Measurements from ENCODE around the gene SMC5. TPM values are rescaled to one million over a fixed set of nuclear protein-coding genes. Genes with fewer than 3 reads are reported as not detected.

Gene SMC5
- total RNA-seq, 4 donors from 2014 or later, result 16.2 to 250 (median 20.5) TPM

GRCh38 chr9:70255486-70255885 lies 3.3 kb upstream of the SMC5 start:
- Histone ChIP-seq H3K4me3 (no peak overlapping the region), H3K4me1 (peaks cover 18% of the 10 kb centered on the region in 2 donors), H3K27me3 (no peaks in the 10 kb centered on the region), H3K27ac (no peak overlapping the region), H3K36me3 (no peaks in the 10 kb centered on the region), H3K9me3 (no peaks in the 10 kb centered on the region)
- DNase-seq (no peak), ATAC-seq (no peak)
- in situ Hi-C loops (cut with MboI; ENCODE audit: low sequenced_read_pairs in 4 of 4), result loop anchor here in 1 of 4 donors (25.0 kb wide), 1 partner anchor 493 kb away; the partner anchor contains the start of gene PTAR1
- TF ChIP-seq POLR2A (IDR thresholded peaks at IDR 0.05) (no peak), CTCF (IDR thresholded peaks at IDR 0.05 in 4 of 5, conservative IDR thresholded peaks at IDR 0.05 in 1 of 5) (no peak)
- intact Hi-C loops (cut with DNase I; ENCODE audit: low total_unique reads), result loop anchor here (5.0 kb wide), 1 partner anchor 227 kb away; no protein-coding TSS in a partner anchor

- no peak overlapping the region for H3K27ac ChIP-seq
- H3K27me3 ChIP-seq, result no peaks in the 10 kb centered on the region
- in situ Hi-C loops (cut with MboI; ENCODE audit: low sequenced_read_pairs in 4 of 4) (loop anchor here in 1 of 4 donors (25.0 kb wide), 1 partner anchor 494 kb away; the partner anchor contains the start of gene PTAR1), intact Hi-C loops (cut with DNase I; ENCODE audit: low total_unique reads) (loop anchor here (5.0 kb wide), 1 partner anchor 226 kb away; no protein-coding TSS in a partner anchor)
- H3K9me3 ChIP-seq, result no peaks in the 10 kb centered on the region
- H3K4me1 ChIP-seq, result peaks cover 25% of the 10 kb centered on the region in 2 donors
- H3K4me3 ChIP-seq, result no peak overlapping the region
- TF ChIP-seq CTCF (IDR thresholded peaks at IDR 0.05 in 4 of 5, conservative IDR thresholded peaks at IDR 0.05 in 1 of 5) (no peak), POLR2A (IDR thresholded peaks at IDR 0.05) (no peak)
- no peaks in the 10 kb centered on the region for H3K36me3 ChIP-seq
- no peak for ATAC-seq
- no peak for DNase-seq
Measured at GRCh38 chr9:70256123-70256551, 2.6 kb upstream of the SMC5 start.

GRCh38 chr9:70257502-70257901 lies 1.3 kb upstream of the SMC5 start:
- Histone ChIP-seq H3K27ac (peak overlapping the region; percentile 87 to 95 (median 94)), H3K4me1 (peaks cover 28 to 37% of the 10 kb centered on the region in 2 donors), H3K36me3 (no peaks in the 10 kb centered on the region), H3K27me3 (no peaks in the 10 kb centered on the region), H3K4me3 (peak overlapping the region in 2 of 4 donors; percentile 85 to 97), H3K9me3 (no peaks in the 10 kb centered on the region)
- intact Hi-C loops (cut with DNase I; ENCODE audit: low total_unique reads) (loop anchor here (5.0 kb wide), 1 partner anchor 225 kb away; no protein-coding TSS in a partner anchor), in situ Hi-C loops (cut with MboI; ENCODE audit: low sequenced_read_pairs in 4 of 4) (loop anchor here in 1 of 4 donors (25.0 kb wide), 1 partner anchor 495 kb away; the partner anchor contains the start of gene PTAR1)
- ATAC-seq (no peak), DNase-seq (no peak)
- TF ChIP-seq POLR2A (IDR thresholded peaks at IDR 0.05) (no peak), CTCF (IDR thresholded peaks at IDR 0.05 in 4 of 5, conservative IDR thresholded peaks at IDR 0.05 in 1 of 5) (no peak)

GRCh38 chr9:70257991-70258691 lies 637 bp upstream of the SMC5 start:
- in situ Hi-C loops (cut with MboI; ENCODE audit: low sequenced_read_pairs in 4 of 4) (loop anchor here in 1 of 4 donors (25.0 kb wide), 1 partner anchor 496 kb away; the partner anchor contains the start of gene PTAR1), intact Hi-C loops (cut with DNase I; ENCODE audit: low total_unique reads) (loop anchor here (2.0 to 5.0 kb wide), 3 partner anchors 224 to 1653 kb away; partner anchors contain the start of genes ABHD17B and C9orf85)
- ATAC-seq (peak; percentile 70 to 74), DNase-seq (peak in 1 of 2 donors; percentile 32)
- H3K27me3 ChIP-seq, result no peaks in the 10 kb centered on the region
- H3K4me1 ChIP-seq, result peaks cover 33 to 39% of the 10 kb centered on the region in 2 donors
- H3K4me3 ChIP-seq, result peak overlapping the region; percentile 66 to 97 (median 90)
- no peaks in the 10 kb centered on the region for H3K36me3 ChIP-seq
- TF ChIP-seq POLR2A (IDR thresholded peaks at IDR 0.05) (no peak), CTCF (IDR thresholded peaks at IDR 0.05 in 4 of 5, conservative IDR thresholded peaks at IDR 0.05 in 1 of 5) (no peak)
- H3K27ac ChIP-seq, result peak overlapping the region; percentile 87 to 95 (median 94)
- H3K9me3 ChIP-seq, result no peaks in the 10 kb centered on the region

All from gastrocnemius medialis (tissue), 4 donors.